ENCODE measurements around the gene TP63. TPM values are rescaled to one million over a fixed set of nuclear protein-coding genes. Genes with fewer than 3 reads are reported as not detected.

TP63 gene
- polyA plus RNA-seq, 1 experiment, result not detected

- H3K36me3 ChIP-seq (ENCODE audit: control insufficient read depth, insufficient read depth, low read length), result no peaks in the 10 kb centered on the region
- TF ChIP-seq, protein P1, sequence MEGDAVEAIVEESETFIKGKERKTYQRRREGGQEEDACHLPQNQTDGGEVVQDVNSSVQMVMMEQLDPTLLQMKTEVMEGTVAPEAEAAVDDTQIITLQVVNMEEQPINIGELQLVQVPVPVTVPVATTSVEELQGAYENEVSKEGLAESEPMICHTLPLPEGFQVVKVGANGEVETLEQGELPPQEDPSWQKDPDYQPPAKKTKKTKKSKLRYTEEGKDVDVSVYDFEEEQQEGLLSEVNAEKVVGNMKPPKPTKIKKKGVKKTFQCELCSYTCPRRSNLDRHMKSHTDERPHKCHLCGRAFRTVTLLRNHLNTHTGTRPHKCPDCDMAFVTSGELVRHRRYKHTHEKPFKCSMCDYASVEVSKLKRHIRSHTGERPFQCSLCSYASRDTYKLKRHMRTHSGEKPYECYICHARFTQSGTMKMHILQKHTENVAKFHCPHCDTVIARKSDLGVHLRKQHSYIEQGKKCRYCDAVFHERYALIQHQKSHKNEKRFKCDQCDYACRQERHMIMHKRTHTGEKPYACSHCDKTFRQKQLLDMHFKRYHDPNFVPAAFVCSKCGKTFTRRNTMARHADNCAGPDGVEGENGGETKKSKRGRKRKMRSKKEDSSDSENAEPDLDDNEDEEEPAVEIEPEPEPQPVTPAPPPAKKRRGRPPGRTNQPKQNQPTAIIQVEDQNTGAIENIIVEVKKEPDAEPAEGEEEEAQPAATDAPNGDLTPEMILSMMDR (IDR thresholded peaks at IDR 0.05; ENCODE audit: insufficient read depth, low read depth, low read length), result no peak
- peak; percentile 97 for DNase-seq (ENCODE audit: low read depth)
- CTCF ChIA-PET, result interaction anchor here (0.5 kb wide), 1 partner anchor 119 kb away, joined by 3 read pairs; no protein-coding TSS in a partner anchor
- POLR2A ChIA-PET, result interaction anchor here (1.0 kb wide), 1 partner anchor 17 kb away, joined by 3 read pairs; no protein-coding TSS in a partner anchor
- no peaks in the 10 kb centered on the region for H3K27me3 ChIP-seq (ENCODE audit: control insufficient read depth, insufficient read depth, low read length)
- no peak overlapping the region for H3K4me3 ChIP-seq (ENCODE audit: low read depth, low read length)
Measured at GRCh38 chr3:189710620-189711402, 79.6 kb downstream of the TP63 start.

DNA sequence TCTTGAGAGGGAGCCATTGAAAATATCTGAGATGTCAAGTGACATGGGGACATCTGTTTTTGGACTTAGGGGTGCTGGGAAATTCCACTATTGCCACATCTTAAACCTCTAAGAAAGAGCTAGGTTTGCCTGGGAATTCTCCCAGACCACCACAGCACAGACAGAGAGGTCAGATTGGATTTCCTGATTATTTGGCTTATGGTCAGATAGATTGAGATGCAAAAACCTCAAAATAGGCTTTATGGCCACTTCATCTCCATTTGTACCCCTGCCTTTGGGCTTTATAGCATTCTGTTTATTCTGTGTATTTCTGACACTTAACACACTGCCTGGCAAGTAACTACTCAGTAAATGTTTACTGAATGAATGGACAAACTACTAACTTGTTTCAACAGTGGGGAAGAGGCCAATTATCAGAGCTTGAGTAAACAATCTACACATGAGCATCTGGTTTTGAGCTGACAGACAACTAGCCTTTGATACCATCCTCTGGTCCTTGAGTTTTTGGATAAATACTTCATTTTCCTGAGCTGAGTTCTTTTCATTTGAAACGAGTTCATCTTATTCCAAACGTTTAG is 81.8 kb downstream of the TP63 start:
- no peak overlapping the region for H3K4me3 ChIP-seq (ENCODE audit: low read depth, low read length)
- H3K27me3 ChIP-seq (ENCODE audit: control insufficient read depth, insufficient read depth, low read length), result no peaks in the 10 kb centered on the region
- TF ChIP-seq, protein P1 (IDR thresholded peaks at IDR 0.05; ENCODE audit: insufficient read depth, low read depth, low read length), result no peak
- no peak for DNase-seq (ENCODE audit: low read depth)
- ChIA-PET POLR2A (no interaction called here), CTCF (no interaction called here)
- no peaks in the 10 kb centered on the region for H3K36me3 ChIP-seq (ENCODE audit: control insufficient read depth, insufficient read depth, low read length)

DNA sequence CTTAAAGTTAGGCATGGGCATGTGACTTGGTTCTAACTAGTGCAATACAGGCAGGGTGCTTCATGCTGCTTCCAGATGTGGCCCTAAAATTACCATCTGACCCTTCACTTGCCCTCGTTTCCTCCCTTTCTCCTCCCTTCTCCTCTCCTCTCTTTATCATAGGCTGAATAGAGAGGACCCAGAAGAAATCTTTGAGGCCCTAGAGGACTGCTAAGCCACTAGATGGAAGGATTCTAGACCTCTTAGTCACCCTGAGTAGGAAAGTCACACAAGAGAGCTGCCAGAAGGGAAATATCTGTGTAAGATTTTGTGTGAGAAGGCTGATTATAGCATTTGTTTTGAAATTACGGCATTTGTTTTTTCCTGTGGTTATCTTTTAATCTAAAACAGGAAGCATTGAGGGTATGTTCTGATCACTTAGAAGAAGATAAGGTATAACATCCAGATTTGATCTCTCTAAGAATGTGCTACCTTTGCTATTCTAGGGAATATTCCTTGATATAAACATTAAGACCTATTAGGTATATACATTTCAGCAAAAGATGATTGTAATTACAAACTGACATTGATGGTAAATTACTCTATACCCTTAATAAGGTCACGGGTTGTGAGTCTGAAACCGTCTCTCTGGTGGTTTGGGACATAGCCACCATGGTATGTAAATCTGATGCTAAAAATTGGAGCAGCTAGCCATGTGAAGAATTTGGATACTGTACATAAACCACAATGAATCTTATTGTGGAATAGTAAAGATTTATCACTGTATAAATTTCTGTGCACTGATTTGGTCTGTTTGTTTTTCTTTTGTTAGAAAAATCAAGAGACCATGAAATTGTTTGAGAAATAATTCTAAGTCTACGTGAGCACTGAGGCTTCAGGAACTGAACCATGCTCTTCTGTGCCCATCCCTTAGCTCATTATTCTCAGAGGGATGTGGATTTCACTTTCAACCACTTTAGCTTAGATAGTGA is 84.1 kb downstream of the TP63 start:
- POLR2A ChIA-PET, result interaction anchor here (0.6 kb wide), 1 partner anchor 807 kb away, joined by 7 read pairs; no protein-coding TSS in a partner anchor
- Histone ChIP-seq H3K27me3 (ENCODE audit: control insufficient read depth, insufficient read depth, low read length) (no peaks in the 10 kb centered on the region; the same call in 1 of the 2 replicates), H3K4me3 (ENCODE audit: low read depth, low read length) (no peak overlapping the region), H3K36me3 (ENCODE audit: control insufficient read depth, insufficient read depth, low read length) (no peaks in the 10 kb centered on the region)
- TF ChIP-seq, protein P1 (IDR thresholded peaks at IDR 0.05; ENCODE audit: insufficient read depth, low read depth, low read length), result no peak
- CTCF ChIA-PET, result interaction anchor here (0.6 kb wide), 1 partner anchor 1968 kb away, joined by 3 read pairs; no protein-coding TSS in a partner anchor
- no peak for DNase-seq (ENCODE audit: low read depth)

DNA sequence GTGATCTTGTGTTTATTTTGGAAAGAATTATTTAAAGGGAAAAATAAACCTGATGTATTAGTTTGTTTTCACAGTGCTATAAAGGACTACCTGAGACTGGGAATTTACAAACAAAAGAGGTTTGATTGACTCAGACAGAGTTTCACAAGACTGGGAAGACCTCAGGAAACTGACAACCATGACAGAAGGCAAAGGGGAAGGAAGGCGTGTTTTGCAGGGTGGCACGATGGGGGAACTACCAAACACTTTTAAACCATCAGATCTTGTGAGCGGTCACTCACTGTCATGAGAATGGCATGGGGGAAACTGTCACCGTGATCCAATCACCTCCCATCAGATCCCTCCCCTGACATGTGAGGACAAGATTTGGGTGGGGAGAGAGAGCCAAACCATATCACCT is 87.0 kb downstream of the TP63 start:
- DNase-seq (ENCODE audit: low read depth), result no peak
- no peaks in the 10 kb centered on the region; the same call in 1 of the 2 replicates for H3K27me3 ChIP-seq (ENCODE audit: control insufficient read depth, insufficient read depth, low read length)
- no peaks in the 10 kb centered on the region for H3K36me3 ChIP-seq (ENCODE audit: control insufficient read depth, insufficient read depth, low read length)
- POLR2A ChIA-PET, result no interaction called here
- CTCF ChIA-PET, result no interaction called here
- TF ChIP-seq, protein P1 (IDR thresholded peaks at IDR 0.05; ENCODE audit: insufficient read depth, low read depth, low read length), result no peak
- no peak overlapping the region for H3K4me3 ChIP-seq (ENCODE audit: low read depth, low read length)
